Measurements from ENCODE around the gene EPC1. TPM values are rescaled to one million over a fixed set of nuclear protein-coding genes. Genes with fewer than 3 reads are reported as not detected.

The EPC1 gene
- total RNA-seq, 1 experiment from 2014 or later = 21.5 TPM

DNA sequence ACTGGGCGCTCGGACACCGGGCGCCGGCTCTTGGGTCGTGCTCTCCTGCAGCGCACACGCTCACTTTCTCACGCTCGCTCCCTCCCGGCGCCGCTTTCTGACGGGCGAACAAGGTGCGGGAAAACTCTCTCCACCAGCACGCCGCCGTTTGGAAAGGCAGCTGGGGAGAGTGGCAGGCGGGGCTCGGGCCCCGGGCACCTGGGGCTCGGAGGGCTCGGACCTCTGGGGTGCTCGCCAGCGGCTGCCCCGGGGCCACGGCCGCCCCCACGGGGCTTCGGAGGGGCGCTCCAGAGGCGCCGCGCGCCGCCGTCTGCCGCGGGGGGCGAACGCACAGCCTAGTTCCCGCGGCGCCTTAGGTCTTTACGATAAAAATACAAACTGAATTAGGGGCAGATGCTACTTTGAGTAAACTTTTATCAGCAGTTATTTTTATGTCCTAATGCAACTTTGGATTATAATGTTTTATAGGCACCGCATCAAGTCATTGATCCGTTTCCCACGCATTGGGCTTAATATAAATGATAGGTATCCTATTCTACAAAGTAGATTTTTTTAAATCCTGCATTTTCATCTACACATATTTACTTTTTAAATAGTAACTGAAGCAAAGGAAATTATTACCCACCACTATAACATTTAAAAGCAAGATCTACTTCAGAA is 535 bp upstream of the EPC1 start:
- Histone ChIP-seq H3K36me3 (ENCODE audit: low read depth) (peaks cover 7% of the 10 kb centered on the region; the same call in 1 of the 2 replicates), H3K9me3 (ENCODE audit: insufficient read depth, low read depth) (no peaks in the 10 kb centered on the region), H3K4me2 (peak overlapping the region; percentile 95), H3F3A (ENCODE audit: insufficient read depth, low read depth) (peaks cover 5% of the 10 kb centered on the region; the same call in 1 of the 2 replicates), H3K4me1 (replicated peaks; ENCODE audit: insufficient read depth) (peaks cover 29% of the 10 kb centered on the region), H2AFZ (peak overlapping the region; percentile 86), H3K79me2 (ENCODE audit: low read depth) (peaks cover 36% of the 10 kb centered on the region), H3K27ac (peak overlapping the region; percentile 100), H3K27me3 (ENCODE audit: insufficient read depth, low read depth) (no peaks in the 10 kb centered on the region), H3K4me3 (peak overlapping the region; percentile 96), H3K9me2 (ENCODE audit: insufficient read depth) (no peaks in the 10 kb centered on the region), H4K20me1 (ENCODE audit: insufficient read depth) (peaks cover 10% of the 10 kb centered on the region; the same call in 1 of the 2 replicates)
- ChIA-PET POLR2A (ENCODE audit: unreplicated experiment) (interaction anchor here (0.7 kb wide), 1 partner anchor 291 kb away, joined by 6 read pairs; no protein-coding TSS in a partner anchor), CTCF (no interaction called here)
- no peak for TF ChIP-seq EZH2 (IDR thresholded peaks at IDR 0.05; ENCODE audit: low read depth)
- TF ChIP-seq, protein P1, sequence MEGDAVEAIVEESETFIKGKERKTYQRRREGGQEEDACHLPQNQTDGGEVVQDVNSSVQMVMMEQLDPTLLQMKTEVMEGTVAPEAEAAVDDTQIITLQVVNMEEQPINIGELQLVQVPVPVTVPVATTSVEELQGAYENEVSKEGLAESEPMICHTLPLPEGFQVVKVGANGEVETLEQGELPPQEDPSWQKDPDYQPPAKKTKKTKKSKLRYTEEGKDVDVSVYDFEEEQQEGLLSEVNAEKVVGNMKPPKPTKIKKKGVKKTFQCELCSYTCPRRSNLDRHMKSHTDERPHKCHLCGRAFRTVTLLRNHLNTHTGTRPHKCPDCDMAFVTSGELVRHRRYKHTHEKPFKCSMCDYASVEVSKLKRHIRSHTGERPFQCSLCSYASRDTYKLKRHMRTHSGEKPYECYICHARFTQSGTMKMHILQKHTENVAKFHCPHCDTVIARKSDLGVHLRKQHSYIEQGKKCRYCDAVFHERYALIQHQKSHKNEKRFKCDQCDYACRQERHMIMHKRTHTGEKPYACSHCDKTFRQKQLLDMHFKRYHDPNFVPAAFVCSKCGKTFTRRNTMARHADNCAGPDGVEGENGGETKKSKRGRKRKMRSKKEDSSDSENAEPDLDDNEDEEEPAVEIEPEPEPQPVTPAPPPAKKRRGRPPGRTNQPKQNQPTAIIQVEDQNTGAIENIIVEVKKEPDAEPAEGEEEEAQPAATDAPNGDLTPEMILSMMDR (conservative IDR thresholded peaks at IDR 0.05) = no peak
- TSS peak; percentile 70 for BruUV-seq (replicated peaks)
- no peak for DNase-seq
- intact Hi-C loops (cut with micrococcal nuclease; ENCODE audit: unreplicated experiment) = loop anchor here (2.0 to 10.0 kb wide), 7 partner anchors 31 to 607 kb away; partner anchors contain the start of genes ARHGAP12, CCDC7, ITGB1 and KIF5B

DNA sequence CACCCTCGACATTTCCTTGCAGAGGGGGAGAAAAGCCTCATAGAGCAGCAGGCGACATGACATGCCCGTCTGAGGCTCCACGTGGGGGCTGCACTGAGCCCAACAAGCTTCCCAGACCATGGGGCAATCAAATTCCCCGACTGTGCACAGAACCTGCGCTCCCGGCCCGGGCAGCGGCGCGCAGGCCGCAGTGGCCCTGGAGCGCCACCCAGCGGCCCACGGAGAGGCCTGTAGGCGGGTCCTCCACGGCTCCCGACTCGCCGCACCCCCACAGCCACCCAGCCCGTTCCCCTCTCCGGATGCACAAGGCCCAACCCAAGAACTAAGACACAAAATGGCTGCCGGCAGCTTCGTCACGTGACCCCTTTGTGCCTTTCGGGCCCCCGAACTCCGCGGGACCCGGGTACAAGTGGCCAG is 816 bp downstream of the EPC1 start:
- Histone ChIP-seq H3K9me3 (ENCODE audit: insufficient read depth, low read depth) (no peaks in the 10 kb centered on the region), H3F3A (ENCODE audit: insufficient read depth, low read depth) (peaks cover 5% of the 10 kb centered on the region; the same call in 1 of the 2 replicates), H3K27ac (peak overlapping the region; percentile 100), H3K4me1 (replicated peaks; ENCODE audit: insufficient read depth) (peaks cover 26% of the 10 kb centered on the region), H3K27me3 (ENCODE audit: insufficient read depth, low read depth) (no peaks in the 10 kb centered on the region), H3K36me3 (ENCODE audit: low read depth) (peaks cover 10% of the 10 kb centered on the region; the same call in 1 of the 2 replicates), H3K9me2 (ENCODE audit: insufficient read depth) (no peaks in the 10 kb centered on the region), H3K79me2 (ENCODE audit: low read depth) (peaks cover 49% of the 10 kb centered on the region), H3K4me3 (peak overlapping the region; percentile 96), H3K4me2 (peak overlapping the region; percentile 95), H4K20me1 (ENCODE audit: insufficient read depth) (peaks cover 10% of the 10 kb centered on the region; the same call in 1 of the 2 replicates), H2AFZ (peak overlapping the region; percentile 88)
- POLR2A ChIA-PET (ENCODE audit: unreplicated experiment) = interaction anchor here (0.6 to 0.7 kb wide), 4 partner anchors 12 to 627 kb away, joined by 4 to 5 read pairs (median 4); no protein-coding TSS in a partner anchor
- intact Hi-C loops (cut with micrococcal nuclease; ENCODE audit: unreplicated experiment) = loop anchor here (1.0 to 10.0 kb wide), 9 partner anchors 33 to 609 kb away; partner anchors contain the start of genes ARHGAP12, CCDC7, ITGB1 and KIF5B
- DNase-seq = peak; percentile 78 to 95
- TSS peak; percentile 52 for BruUV-seq (replicated peaks)
- no peak for TF ChIP-seq EZH2 (IDR thresholded peaks at IDR 0.05; ENCODE audit: low read depth)
- TF ChIP-seq, protein P1 (conservative IDR thresholded peaks at IDR 0.05) = peak; percentile 84
- CTCF ChIA-PET = interaction anchor here (0.6 kb wide), 1 partner anchor 32 kb away, joined by 3 read pairs; no protein-coding TSS in a partner anchor

DNA sequence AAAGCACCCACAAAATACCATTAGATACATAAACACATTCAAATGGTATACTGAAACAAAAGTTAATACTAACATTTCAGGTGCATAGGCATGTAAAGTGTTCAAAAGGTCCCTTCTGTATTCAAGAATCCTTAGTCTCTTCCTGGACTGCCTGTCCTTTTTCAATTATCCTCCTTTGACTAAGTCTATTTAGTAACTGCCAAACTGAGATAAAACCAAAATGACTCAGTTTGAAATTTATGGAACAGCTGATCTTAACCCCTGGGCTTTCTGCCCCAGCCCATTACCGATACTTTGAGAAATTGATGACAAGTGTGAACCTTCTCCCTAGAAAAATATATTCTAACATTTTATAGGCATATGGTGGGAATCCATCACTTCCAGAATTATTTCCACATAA is 5.4 kb downstream of the EPC1 start:
- H3K27me3 ChIP-seq (ENCODE audit: insufficient read depth, low read depth) = no peaks in the 10 kb centered on the region
- POLR2A ChIA-PET (ENCODE audit: unreplicated experiment) = no interaction called here
- CTCF ChIA-PET = no interaction called here
- no peak for DNase-seq
- no peak overlapping the region for H3K4me3 ChIP-seq
- H3K4me2 ChIP-seq = no peak overlapping the region
- H3F3A ChIP-seq (ENCODE audit: insufficient read depth, low read depth) = no peaks in the 10 kb centered on the region
- no peak overlapping the region for H3K27ac ChIP-seq
- H4K20me1 ChIP-seq (ENCODE audit: insufficient read depth) = peaks cover 12% of the 10 kb centered on the region; the same call in 1 of the 2 replicates
- no TSS peak for BruUV-seq (replicated peaks)
- no peak overlapping the region for H2AFZ ChIP-seq
- H3K9me3 ChIP-seq (ENCODE audit: insufficient read depth, low read depth) = no peaks in the 10 kb centered on the region
- intact Hi-C loops (cut with micrococcal nuclease; ENCODE audit: unreplicated experiment) = loop anchor here (10.0 kb wide), 5 partner anchors 87 to 613 kb away; partner anchors contain the start of genes ARHGAP12, ITGB1 and KIF5B
- H3K4me1 ChIP-seq (replicated peaks; ENCODE audit: insufficient read depth) = peaks cover 11% of the 10 kb centered on the region
- TF ChIP-seq, protein P1 (conservative IDR thresholded peaks at IDR 0.05) = no peak
- TF ChIP-seq EZH2 (IDR thresholded peaks at IDR 0.05; ENCODE audit: low read depth) = no peak
- peaks cover 93% of the 10 kb centered on the region for H3K79me2 ChIP-seq (ENCODE audit: low read depth)
- H3K9me2 ChIP-seq (ENCODE audit: insufficient read depth) = no peaks in the 10 kb centered on the region
- peaks cover 10% of the 10 kb centered on the region; the same call in 1 of the 2 replicates for H3K36me3 ChIP-seq (ENCODE audit: low read depth)

Data from PC-9 (cell line).